Peyer's patch (tissue), 4 donors: ENCODE data around the gene COG8.

ENCODE experiments used
- CTCF ChIP-seq, 6 experiments: fragments of 450-650 bp in 4 of 6; fragments of 200-600 bp in 2 of 6; sonication (generic) in 1 of 6; IDR thresholded peaks; one replicate each; pipeline ENCODE4 v1.5.1; 2017 to 2019; ENCODE audit warnings: antibody characterized with exemption in 6 of 6, mild to moderate bottlenecking in 3 of 6, moderate library complexity in 1 of 6
- POLR2A ChIP-seq, 2 donors: fragments of 450-650 bp; IDR thresholded peaks; one replicate each; pipeline ENCODE4 v1.5.1; 2017; ENCODE audit warnings: antibody characterized with exemption in 2 of 2, mild to moderate bottlenecking in 2 of 2, moderate library complexity in 2 of 2

- TF ChIP-seq POLR2A (IDR thresholded peaks at IDR 0.05) (no peak), CTCF (IDR thresholded peaks at IDR 0.05) (no peak)
Measured at GRCh38 chr16:69367980-69368379, 28.6 kb upstream of the COG8 start.
